Cardiac muscle cell (in vitro differentiated cells and primary cell): ENCODE results near the gene REPIN1. TPM values are rescaled to one million over a fixed set of nuclear protein-coding genes. Genes with fewer than 3 reads are reported as not detected.

Experiments used
- DNase-seq, 2 donors: peaks; one replicate each; pipeline versions ENCODE4 v3.0.0 to v3.0.0-alpha.2; 2010 to 2017; ENCODE audit warnings: low read depth in 1 of 2, low spot score in 1 of 2
- H3K27ac ChIP-seq: fragments of 200-600 bp; sonication (generic); 2 replicates; pipeline ENCODE4 v1.5.1; 2016
- H3K27me3 ChIP-seq: fragments of 200-600 bp; sonication (generic); 2 replicates; pipeline ENCODE4 v1.6.0; 2016; ENCODE audit warnings: control low read depth
- H3K36me3 ChIP-seq: fragments of 200-600 bp; sonication (generic); 2 replicates; pipeline ENCODE4 v1.5.1; 2016; ENCODE audit warnings: control low read depth
- H3K4me1 ChIP-seq: fragments of 200-600 bp; sonication (generic); 2 replicates; pipeline ENCODE4 v1.8.1; 2017; ENCODE audit warnings: low read depth, mild to moderate bottlenecking, mixed run types
- H3K4me3 ChIP-seq: fragments of 200-600 bp; sonication (generic); 2 replicates; pipeline ENCODE4 v1.5.1; 2016; ENCODE audit warnings: mild to moderate bottlenecking
- H3K9me3 ChIP-seq: fragments of 200-600 bp; sonication (generic); 2 replicates; pipeline ENCODE4 v1.5.1; 2017; ENCODE audit warnings: low read depth, mild to moderate bottlenecking, control low read depth
- CTCF ChIP-seq: IDR thresholded peaks from 2 replicates; pipeline ENCODE4 v1.5.1; 2012; ENCODE audit warnings: low read depth, mild to moderate bottlenecking, low read length
- polyA plus RNA-seq: library from polyadenylated mRNA; unstranded; fragments of >200 nt; fragmentation: Nextera tagmentation; extraction: Ambion mirVana; gene quantifications from 2 replicates; pipeline ENCODE4 v1.2.1, GENCODE V29; 2016
- total RNA-seq: library from RNA; depleted of rRNA; stranded (reverse); fragments of >200 nt; gene quantifications from 2 replicates; pipeline ENCODE4 v1.2.3, GENCODE V29; 2016

Gene REPIN1
- total and polyA plus RNA-seq, 2 experiments from 2014 or later, result 185 to 270 TPM

DNA sequence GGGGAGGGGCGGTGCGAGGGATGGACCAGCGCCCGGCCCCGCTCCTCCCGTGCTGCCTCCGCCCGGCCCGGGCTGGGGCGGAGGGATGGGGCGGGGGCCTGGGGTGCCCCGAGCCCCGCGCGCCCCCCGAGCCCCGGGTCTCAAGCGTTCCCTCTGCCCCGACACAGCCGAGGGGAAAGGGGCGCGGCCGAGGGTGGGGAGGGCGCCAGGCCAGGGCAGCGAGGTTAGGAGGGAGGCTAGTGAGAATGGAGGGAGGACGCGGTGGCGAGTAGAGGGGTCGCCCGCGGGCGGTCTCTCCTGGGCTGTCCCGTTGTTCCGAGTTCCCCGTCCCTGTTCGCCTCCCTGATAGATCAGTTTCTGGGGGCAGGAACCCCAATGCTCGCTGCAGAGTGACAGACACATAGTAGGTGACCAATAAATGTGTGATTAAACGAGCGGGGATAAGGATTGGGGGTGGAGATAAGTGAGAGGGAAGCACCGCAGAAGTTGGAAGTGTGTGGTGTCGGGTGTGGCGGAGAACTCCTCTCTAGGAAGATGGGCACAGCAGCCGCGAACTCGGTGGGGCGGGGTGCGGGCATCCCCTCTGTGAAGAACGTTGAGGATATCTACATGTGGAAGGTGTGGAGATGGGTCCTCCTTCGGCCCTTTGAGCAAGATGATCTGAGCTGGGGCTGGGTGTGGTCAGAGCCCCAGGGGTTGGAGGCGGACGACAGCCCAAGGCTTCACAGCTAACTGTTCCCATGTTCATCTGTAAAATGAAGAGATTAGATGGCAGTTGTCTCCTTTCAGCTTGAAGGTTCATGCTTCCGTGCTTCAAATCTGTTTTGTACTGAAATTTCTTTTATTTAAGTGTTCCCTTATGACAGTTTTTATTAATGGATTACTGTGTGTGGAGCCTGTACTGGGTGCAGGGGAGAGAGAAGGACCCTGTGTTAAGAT lies 11.1 kb downstream of the REPIN1 start:
- no peak for TF ChIP-seq CTCF
- no peaks in the 10 kb centered on the region for H3K36me3 ChIP-seq
- peak overlapping the region; percentile 89 for H3K27ac ChIP-seq
- peak overlapping the region; percentile 84 for H3K4me3 ChIP-seq
- H3K27me3 ChIP-seq, result no peaks in the 10 kb centered on the region
- no peak for DNase-seq
- H3K9me3 ChIP-seq, result no peaks in the 10 kb centered on the region
- peaks cover 30% of the 10 kb centered on the region for H3K4me1 ChIP-seq

DNA sequence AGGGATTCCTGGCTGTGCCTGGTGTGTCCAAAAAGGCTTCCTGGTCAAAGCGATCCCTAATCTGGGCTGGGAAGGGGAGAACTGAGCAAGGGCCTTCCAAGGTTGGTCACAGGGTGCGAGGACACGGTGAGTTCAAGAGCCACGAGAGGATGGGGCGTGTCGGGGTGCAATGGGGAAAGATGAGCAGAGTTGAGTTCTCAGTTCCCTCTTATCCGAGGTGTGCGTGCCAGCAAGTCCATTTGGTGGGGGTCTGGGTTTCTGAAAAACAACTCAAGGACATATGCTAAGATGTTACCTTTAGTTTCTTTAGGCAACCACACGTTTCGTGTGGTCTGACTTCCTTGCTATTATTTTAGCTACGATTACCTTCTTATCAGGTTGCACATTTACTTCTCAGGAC lies 11.8 kb downstream of the REPIN1 start:
- no peak for DNase-seq
- Histone ChIP-seq H3K9me3 (no peaks in the 10 kb centered on the region), H3K36me3 (no peaks in the 10 kb centered on the region), H3K4me3 (peak overlapping the region; percentile 84), H3K27ac (no peak overlapping the region), H3K27me3 (no peaks in the 10 kb centered on the region), H3K4me1 (peaks cover 34% of the 10 kb centered on the region)
- TF ChIP-seq CTCF, result no peak

GRCh38 chr7:150381096-150381495 lies 12.5 kb downstream of the REPIN1 start:
- Histone ChIP-seq H3K9me3 (no peaks in the 10 kb centered on the region), H3K4me1 (peaks cover 36% of the 10 kb centered on the region), H3K27me3 (no peaks in the 10 kb centered on the region), H3K36me3 (no peaks in the 10 kb centered on the region), H3K4me3 (no peak overlapping the region), H3K27ac (no peak overlapping the region)
- DNase-seq, result no peak
- TF ChIP-seq CTCF, result no peak

DNA sequence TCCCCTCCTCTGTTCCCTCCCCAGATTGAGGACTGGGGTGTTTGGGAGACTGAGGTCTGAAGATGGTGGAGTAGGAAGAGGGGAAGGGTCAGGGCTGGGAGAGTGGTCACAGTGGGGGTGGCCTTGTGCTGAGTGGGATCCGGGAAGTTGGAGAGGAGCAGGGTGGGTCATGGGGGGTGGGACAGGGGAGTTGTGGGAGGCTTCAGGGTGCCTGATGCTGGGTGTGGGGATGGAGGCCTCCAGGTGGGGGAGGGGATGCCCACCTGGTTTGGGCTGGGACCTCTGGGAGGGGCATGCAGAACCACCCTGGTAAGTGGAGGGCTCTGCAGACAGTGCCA lies 13.1 kb downstream of the REPIN1 start:
- Histone ChIP-seq H3K27ac (no peak overlapping the region), H3K9me3 (no peaks in the 10 kb centered on the region), H3K36me3 (no peaks in the 10 kb centered on the region), H3K27me3 (no peaks in the 10 kb centered on the region), H3K4me3 (no peak overlapping the region), H3K4me1 (peaks cover 33% of the 10 kb centered on the region)
- DNase-seq, result no peak
- TF ChIP-seq CTCF, result no peak

DNA sequence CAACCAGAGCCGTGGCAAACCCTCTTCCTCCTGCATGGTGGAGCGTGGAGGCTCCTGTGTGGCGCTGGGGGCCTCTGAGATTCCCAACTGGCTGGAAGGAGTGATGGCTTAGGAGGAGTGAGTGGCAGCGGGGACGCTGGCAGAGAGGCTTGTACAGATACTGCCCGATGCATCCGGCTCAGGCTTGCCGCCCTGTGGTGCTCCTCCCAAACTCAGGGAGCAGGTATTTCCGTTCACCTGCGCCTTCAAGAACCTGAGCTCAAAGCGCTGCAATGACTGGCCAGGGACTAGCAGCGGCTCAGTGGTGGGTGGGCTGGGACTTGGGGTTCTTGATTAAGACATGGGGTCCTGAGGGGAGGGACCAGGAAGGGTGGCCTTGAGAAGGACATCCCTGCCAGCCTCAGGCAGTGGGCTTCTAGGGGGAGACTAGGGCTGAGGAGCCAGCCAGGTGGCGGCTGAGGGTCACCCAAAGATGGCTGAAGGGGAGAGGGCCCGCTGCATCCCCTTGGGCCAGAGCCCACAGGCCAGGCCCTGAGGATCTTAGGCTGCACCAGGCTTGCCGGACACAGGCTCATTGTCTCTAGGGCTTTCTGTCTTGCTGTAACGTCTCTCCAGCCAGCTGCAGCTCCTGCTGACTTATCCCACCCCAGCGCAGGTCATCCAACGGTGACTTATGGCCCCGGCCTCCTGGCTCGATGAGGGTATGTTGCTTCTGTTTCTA lies 13.7 kb downstream of the REPIN1 start:
- no peaks in the 10 kb centered on the region for H3K27me3 ChIP-seq
- H3K4me3 ChIP-seq, result no peak overlapping the region
- no peak for DNase-seq
- no peak for TF ChIP-seq CTCF
- H3K36me3 ChIP-seq, result no peaks in the 10 kb centered on the region
- H3K4me1 ChIP-seq, result peaks cover 33% of the 10 kb centered on the region
- no peak overlapping the region for H3K27ac ChIP-seq
- no peaks in the 10 kb centered on the region for H3K9me3 ChIP-seq
